Astrocyte (in vitro differentiated cells and primary cell): ENCODE measurements around the gene IGFALS. TPM values are rescaled to one million over a fixed set of nuclear protein-coding genes. Genes with fewer than 3 reads are reported as not detected.

Experiments used
- DNase-seq: peaks from one replicate; pipeline ENCODE4 v3.0.0-alpha.2; 2010; ENCODE audit warnings: low read depth
- FAIRE-seq: peaks from 2 replicates; lab custom pipeline; 2011; peaks lifted over from hg19 to GRCh38; lab: Jason Lieb, UNC
- H2AFZ ChIP-seq: 2 replicates; pipeline ENCODE4 v1.6.0; 2012; ENCODE audit warnings: low read depth, low read length, inconsistent platforms
- H3K27ac ChIP-seq: 2 replicates; pipeline ENCODE4 v1.5.1; 2011; ENCODE audit warnings: low read depth, low read length, inconsistent platforms
- H3K27me3 ChIP-seq: 2 replicates; pipeline ENCODE4 v1.6.0; 2011; ENCODE audit warnings: low read length, inconsistent platforms; ENCODE audit not compliant: insufficient read depth
- H3K36me3 ChIP-seq: 2 replicates; pipeline ENCODE4 v1.5.1; 2011; ENCODE audit warnings: low read length, inconsistent platforms; ENCODE audit not compliant: insufficient read depth
- H3K4me1 ChIP-seq: 2 replicates; pipeline ENCODE4 v1.5.1; 2011; ENCODE audit warnings: low read length, inconsistent platforms; ENCODE audit not compliant: insufficient read depth
- H3K4me2 ChIP-seq: 2 replicates; pipeline ENCODE4 v1.6.0; 2012; ENCODE audit warnings: low read length, inconsistent platforms
- H3K4me3 ChIP-seq: 2 replicates; pipeline ENCODE4 v1.5.1; 2011; ENCODE audit warnings: low read depth, mild to moderate bottlenecking, low read length, inconsistent platforms; ENCODE audit not compliant: insufficient read depth
- H3K79me2 ChIP-seq: 2 replicates; pipeline ENCODE4 v1.6.0; 2012; ENCODE audit warnings: mild to moderate bottlenecking, low read length, inconsistent platforms; ENCODE audit not compliant: insufficient read depth
- H3K9ac ChIP-seq: 2 replicates; pipeline ENCODE4 v1.6.0; 2012; ENCODE audit warnings: mild to moderate bottlenecking, low read length, inconsistent platforms
- H3K9me3 ChIP-seq: 2 replicates; pipeline ENCODE4 v1.5.1; 2012; ENCODE audit warnings: low read depth, mild to moderate bottlenecking, low read length, inconsistent platforms; ENCODE audit not compliant: insufficient read depth
- H4K20me1 ChIP-seq: 2 replicates; pipeline ENCODE4 v1.6.0; 2012; ENCODE audit warnings: low read length, inconsistent platforms; ENCODE audit not compliant: insufficient read depth
- H3K27ac Mint-ChIP-seq: one replicate; pipeline ENCODE4 v1.8.0; 2021; ENCODE audit warnings: mild to moderate bottlenecking, mixed read lengths; ENCODE audit not compliant: unreplicated experiment
- H3K27me3 Mint-ChIP-seq: one replicate; pipeline ENCODE4 v1.8.0; 2021; ENCODE audit warnings: low read depth, mixed read lengths; ENCODE audit not compliant: unreplicated experiment
- H3K36me3 Mint-ChIP-seq: one replicate; pipeline ENCODE4 v1.8.0; 2021; ENCODE audit warnings: low read depth, mixed read lengths; ENCODE audit not compliant: unreplicated experiment
- H3K4me1 Mint-ChIP-seq: one replicate; pipeline ENCODE4 v1.8.0; 2021; ENCODE audit warnings: low read depth, mixed read lengths; ENCODE audit not compliant: unreplicated experiment
- H3K4me3 Mint-ChIP-seq: one replicate; pipeline ENCODE4 v1.8.0; 2021; ENCODE audit warnings: mild to moderate bottlenecking, moderate library complexity, mixed read lengths; ENCODE audit not compliant: unreplicated experiment
- H3K9me3 Mint-ChIP-seq: one replicate; pipeline ENCODE4 v1.8.0; 2021; ENCODE audit warnings: mild to moderate bottlenecking, mixed read lengths; ENCODE audit not compliant: unreplicated experiment
- EZH2 ChIP-seq: IDR thresholded peaks from 2 replicates; pipeline ENCODE4 v1.6.1; 2012; ENCODE audit warnings: mild to moderate bottlenecking, low read length, inconsistent platforms; ENCODE audit not compliant: insufficient read depth
- total RNA-seq: library from RNA; stranded (reverse); gene quantifications from 2 replicates; pipeline ENCODE4 v1.2.1, GENCODE V29; 2021
- TF ChIP-seq, protein P1 (sequence below): IDR thresholded peaks from 2 replicates; pipeline ENCODE4 v1.5.1; 2011; ENCODE audit warnings: low read depth, mild to moderate bottlenecking, inconsistent platforms, low read length, moderate library complexity; ENCODE audit not compliant: insufficient read depth

Gene IGFALS
- total RNA-seq, 1 donor from 2014 or later = not detected

DNA sequence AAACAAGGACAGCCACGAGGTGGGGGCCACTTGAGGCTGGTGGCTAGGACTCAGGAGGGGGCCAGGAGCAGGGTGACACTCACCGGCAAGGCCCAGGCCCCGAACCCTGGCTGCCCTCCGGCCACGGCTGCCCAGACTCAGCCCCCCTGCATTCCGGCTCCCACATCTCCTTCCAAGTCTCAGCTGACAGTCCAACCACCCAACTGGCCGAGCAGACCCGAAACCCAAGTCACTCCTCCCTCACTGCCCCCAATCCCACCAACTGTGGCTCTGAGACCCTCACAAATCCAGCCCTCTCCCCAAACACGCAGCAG lies 23.7 kb upstream of the IGFALS start:
- H3K4me2 ChIP-seq = no peak overlapping the region
- no peak for DNase-seq
- no peaks in the 10 kb centered on the region for H3K27me3 ChIP-seq
- no peak for FAIRE-seq
- H4K20me1 ChIP-seq = peaks cover 3% of the 10 kb centered on the region
- H3K79me2 ChIP-seq = no peaks in the 10 kb centered on the region
- H3K4me3 ChIP-seq = no peak overlapping the region
- no peak overlapping the region for H3K9ac ChIP-seq
- peaks cover 3% of the 10 kb centered on the region for H3K4me1 ChIP-seq
- Mint-ChIP-seq H3K4me1 (no peaks in the 10 kb centered on the region), H3K9me3 (no peaks in the 10 kb centered on the region), H3K4me3 (no peak overlapping the region), H3K27me3 (no peaks in the 10 kb centered on the region), H3K27ac (no peak overlapping the region), H3K36me3 (peaks cover 13% of the 10 kb centered on the region)
- no peaks in the 10 kb centered on the region for H3K36me3 ChIP-seq
- H2AFZ ChIP-seq = no peak overlapping the region
- no peak for TF ChIP-seq EZH2
- TF ChIP-seq, protein P1, sequence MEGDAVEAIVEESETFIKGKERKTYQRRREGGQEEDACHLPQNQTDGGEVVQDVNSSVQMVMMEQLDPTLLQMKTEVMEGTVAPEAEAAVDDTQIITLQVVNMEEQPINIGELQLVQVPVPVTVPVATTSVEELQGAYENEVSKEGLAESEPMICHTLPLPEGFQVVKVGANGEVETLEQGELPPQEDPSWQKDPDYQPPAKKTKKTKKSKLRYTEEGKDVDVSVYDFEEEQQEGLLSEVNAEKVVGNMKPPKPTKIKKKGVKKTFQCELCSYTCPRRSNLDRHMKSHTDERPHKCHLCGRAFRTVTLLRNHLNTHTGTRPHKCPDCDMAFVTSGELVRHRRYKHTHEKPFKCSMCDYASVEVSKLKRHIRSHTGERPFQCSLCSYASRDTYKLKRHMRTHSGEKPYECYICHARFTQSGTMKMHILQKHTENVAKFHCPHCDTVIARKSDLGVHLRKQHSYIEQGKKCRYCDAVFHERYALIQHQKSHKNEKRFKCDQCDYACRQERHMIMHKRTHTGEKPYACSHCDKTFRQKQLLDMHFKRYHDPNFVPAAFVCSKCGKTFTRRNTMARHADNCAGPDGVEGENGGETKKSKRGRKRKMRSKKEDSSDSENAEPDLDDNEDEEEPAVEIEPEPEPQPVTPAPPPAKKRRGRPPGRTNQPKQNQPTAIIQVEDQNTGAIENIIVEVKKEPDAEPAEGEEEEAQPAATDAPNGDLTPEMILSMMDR = no peak
- H3K9me3 ChIP-seq = no peaks in the 10 kb centered on the region
- H3K27ac ChIP-seq = no peak overlapping the region

DNA sequence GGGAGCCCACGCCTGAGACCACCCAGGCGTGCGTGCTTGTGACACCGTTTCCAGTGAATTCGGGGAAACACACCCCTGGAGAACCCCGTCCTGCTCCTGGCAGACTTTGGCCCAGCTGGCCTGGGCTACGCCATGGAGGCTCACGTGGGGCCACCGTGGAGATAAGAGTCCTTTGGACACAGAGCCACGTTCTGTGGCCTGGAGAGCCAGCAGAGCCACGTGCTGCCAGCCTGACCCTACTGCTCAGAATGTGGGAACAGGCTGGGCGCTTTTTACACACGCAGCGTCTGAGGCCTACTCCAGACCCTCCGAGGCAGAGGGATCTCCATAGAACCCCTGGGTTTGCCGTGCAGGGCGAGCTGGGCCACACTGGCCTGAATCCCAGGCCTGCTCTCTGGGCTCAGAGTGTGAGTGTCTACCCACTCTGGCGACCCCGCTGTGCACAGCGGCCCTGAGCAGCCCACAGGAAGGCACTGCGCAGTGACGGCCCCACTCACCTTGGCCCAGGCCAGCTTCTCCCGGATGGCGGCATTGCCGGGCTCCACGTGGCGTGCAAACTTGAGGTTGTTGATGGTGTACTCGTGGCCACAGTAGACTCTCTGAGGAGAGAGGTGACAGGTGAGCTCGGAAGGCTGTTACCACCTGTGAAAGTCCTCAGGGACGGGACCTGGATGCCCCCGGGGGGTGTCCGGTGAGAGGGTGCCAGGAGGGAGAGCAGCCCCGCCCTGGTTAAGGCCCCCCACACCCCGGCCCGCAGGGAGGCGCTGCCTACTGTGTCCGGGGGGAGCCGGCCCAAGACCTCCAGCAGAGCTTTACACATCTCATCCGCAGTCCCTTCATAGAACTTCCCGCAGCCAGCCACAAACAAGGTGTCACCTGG lies 23.1 kb upstream of the IGFALS start:
- peaks cover 3% of the 10 kb centered on the region for H4K20me1 ChIP-seq
- FAIRE-seq (no peak), DNase-seq (no peak)
- no peaks in the 10 kb centered on the region for H3K79me2 ChIP-seq
- Mint-ChIP-seq H3K9me3 (no peaks in the 10 kb centered on the region), H3K27me3 (no peaks in the 10 kb centered on the region), H3K4me3 (no peak overlapping the region), H3K4me1 (no peaks in the 10 kb centered on the region), H3K27ac (no peak overlapping the region), H3K36me3 (peaks cover 13% of the 10 kb centered on the region)
- TF ChIP-seq EZH2 = no peak
- TF ChIP-seq, protein P1 = no peak
- H3K4me1 ChIP-seq = peaks cover 3% of the 10 kb centered on the region
- H3K4me3 ChIP-seq = no peak overlapping the region
- H3K9me3 ChIP-seq = no peaks in the 10 kb centered on the region
- H3K4me2 ChIP-seq = no peak overlapping the region
- H3K27me3 ChIP-seq = no peaks in the 10 kb centered on the region
- H2AFZ ChIP-seq = no peak overlapping the region
- no peak overlapping the region for H3K27ac ChIP-seq
- H3K36me3 ChIP-seq = no peaks in the 10 kb centered on the region
- no peak overlapping the region for H3K9ac ChIP-seq

DNA sequence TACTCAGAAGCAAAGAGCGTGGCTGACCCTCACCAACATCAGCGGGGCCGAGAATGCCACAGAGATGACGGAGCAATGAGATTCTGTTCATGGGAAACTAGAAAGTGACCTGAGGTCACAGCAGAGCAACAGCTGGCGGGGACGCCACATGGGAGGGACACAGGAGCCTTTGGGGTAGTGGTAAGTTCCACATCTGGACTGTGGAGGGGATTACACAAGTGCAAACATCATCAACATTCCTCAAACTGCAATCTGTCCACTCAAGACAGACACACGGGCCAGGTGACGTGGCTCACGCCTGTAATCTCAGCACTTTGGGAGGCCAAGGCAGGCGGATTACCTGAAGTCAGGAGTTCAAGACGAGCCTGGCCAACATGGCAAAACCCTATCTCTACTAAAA lies 22.0 kb upstream of the IGFALS start:
- Mint-ChIP-seq H3K4me1 (no peaks in the 10 kb centered on the region), H3K27me3 (no peaks in the 10 kb centered on the region), H3K27ac (no peak overlapping the region), H3K4me3 (peak overlapping the region; percentile 47), H3K36me3 (peaks cover 16% of the 10 kb centered on the region), H3K9me3 (no peaks in the 10 kb centered on the region)
- Histone ChIP-seq H2AFZ (no peak overlapping the region), H3K4me3 (no peak overlapping the region), H3K9me3 (no peaks in the 10 kb centered on the region), H3K79me2 (no peaks in the 10 kb centered on the region), H3K27ac (no peak overlapping the region), H3K36me3 (no peaks in the 10 kb centered on the region), H3K4me2 (no peak overlapping the region), H4K20me1 (peaks cover 3% of the 10 kb centered on the region), H3K9ac (no peak overlapping the region), H3K27me3 (no peaks in the 10 kb centered on the region), H3K4me1 (peaks cover 3% of the 10 kb centered on the region)
- DNase-seq (no peak), FAIRE-seq (no peak)
- TF ChIP-seq, protein P1 = no peak
- TF ChIP-seq EZH2 = no peak
